Ecto neural progenitor cell (in vitro differentiated cells): ENCODE measurements around the gene PIP5K1B.

Experiments
- DNase-seq: peaks from one replicate; pipeline ENCODE4 v3.0.0-alpha.2; 2018; ENCODE audit warnings: low spot score

PIP5K1B gene

DNA sequence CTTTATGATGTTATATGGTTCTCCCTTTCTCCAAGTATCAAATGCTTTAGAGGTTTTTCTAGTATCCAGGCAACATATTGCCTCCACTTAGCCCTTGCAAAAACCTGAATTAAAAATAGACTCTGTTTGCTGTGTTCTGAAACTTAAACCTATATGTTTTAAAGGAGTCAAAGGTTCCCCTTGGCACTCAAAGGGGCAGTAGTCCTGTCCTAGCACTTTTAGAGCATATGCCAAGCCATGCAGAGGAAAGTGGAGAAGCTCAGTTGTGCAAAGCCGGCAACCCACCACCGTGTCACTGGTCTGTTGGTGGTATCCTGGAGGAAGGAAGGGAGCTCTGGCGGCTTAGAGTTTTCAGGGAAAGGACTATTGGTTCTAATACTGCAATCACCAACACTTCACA, 154.3 kb downstream of the PIP5K1B start:
- no peak for DNase-seq

- no peak for DNase-seq
Observed at GRCh38 chr9:68860419-68860818, 155.4 kb downstream of the PIP5K1B start.

- DNase-seq = no peak
Observed at GRCh38 chr9:68861436-68861835, 156.4 kb downstream of the PIP5K1B start.

GRCh38 chr9:68867066-68867465, 162.0 kb downstream of the PIP5K1B start:
- DNase-seq = no peak

DNA sequence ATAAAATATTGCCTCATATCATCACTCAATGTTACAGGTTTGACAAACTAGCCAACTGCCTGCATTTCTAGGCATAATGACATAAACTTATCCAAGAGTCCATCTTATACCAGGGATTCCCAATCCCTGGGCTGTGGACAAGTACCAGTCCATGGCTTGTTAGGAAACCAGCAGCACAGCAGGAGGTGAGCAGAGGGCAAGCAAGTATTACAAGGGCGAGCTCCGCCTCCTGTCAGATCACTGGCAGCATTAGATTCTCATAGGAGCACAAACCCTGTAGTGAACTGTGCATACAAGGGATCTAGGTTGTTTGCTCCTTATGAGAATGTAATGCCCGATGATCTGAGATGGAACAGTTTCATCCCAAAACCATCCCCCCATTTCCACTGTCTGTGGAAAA, 164.0 kb downstream of the PIP5K1B start:
- peak; percentile 57 for DNase-seq

GRCh38 chr9:68870086-68870485, 165.0 kb downstream of the PIP5K1B start:
- DNase-seq = no peak

GRCh38 chr9:68871236-68871635, 166.2 kb downstream of the PIP5K1B start:
- no peak for DNase-seq

GRCh38 chr9:68872026-68872501, 167.0 kb downstream of the PIP5K1B start:
- peak; percentile 59 for DNase-seq

DNA sequence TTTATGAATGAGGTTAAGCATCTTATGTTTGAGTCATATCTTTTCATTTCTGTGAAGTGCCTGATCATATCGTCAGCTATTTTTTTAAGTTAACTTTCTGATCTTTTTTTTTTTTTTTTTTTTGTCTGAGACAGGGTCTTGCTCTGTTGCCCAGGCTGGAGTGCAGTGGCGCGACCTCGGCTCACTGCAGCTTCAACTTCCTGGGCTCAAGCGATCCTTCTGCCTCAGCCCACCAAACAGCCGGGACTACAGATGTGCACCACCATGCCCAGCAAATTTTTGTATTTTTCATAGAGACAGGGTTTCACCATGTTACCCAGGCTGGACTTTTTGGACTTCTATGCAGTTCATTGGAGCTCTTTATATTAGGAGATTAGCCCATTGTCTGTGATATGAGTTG, 168.1 kb downstream of the PIP5K1B start:
- no peak for DNase-seq

GRCh38 chr9:68876273-68876672, 171.2 kb downstream of the PIP5K1B start:
- DNase-seq = no peak

DNA sequence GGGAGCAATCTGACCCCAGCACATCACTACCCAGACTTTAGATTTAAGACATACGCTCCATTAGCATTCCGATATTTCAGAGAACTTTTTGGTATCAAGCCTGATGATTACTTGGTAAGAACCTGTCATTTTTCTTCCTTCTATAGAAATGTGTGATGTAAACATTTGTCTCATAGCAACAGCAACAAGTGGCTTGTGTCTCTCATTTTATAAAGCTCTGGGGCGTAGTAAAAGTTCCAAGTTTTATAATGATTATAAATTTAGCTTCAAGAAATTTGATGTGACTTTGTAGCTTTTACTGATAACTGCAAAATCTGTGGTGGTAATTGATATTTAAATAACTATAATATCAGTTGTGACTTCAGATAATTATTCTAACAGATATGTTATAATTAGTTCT, 171.6 kb downstream of the PIP5K1B start:
- no peak for DNase-seq

- no peak for DNase-seq
Observed at GRCh38 chr9:68877219-68877618, 172.2 kb downstream of the PIP5K1B start.

GRCh38 chr9:68878450-68878849, 173.4 kb downstream of the PIP5K1B start:
- DNase-seq = no peak

GRCh38 chr9:68883224-68883623, 178.2 kb downstream of the PIP5K1B start:
- no peak for DNase-seq

GRCh38 chr9:68887232-68887631, 182.2 kb downstream of the PIP5K1B start:
- DNase-seq = no peak

DNA sequence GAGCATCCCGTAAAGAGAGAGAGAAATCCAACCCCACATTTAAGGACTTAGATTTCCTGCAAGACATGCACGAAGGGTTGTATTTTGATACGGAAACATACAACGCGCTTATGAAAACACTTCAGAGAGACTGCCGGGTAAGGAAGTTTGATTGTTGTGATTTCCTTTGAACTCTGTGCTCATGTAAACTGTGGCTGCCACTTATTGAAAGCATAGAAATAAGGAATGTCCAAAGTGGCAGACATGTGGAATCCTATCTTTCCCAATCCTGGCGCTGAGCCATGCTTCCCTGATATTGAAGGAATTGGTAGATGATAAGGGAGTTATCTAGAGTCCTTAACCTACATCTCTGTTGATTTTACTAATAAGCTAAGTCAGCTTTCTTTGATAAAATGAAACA, 189.5 kb downstream of the PIP5K1B start:
- no peak for DNase-seq

DNA sequence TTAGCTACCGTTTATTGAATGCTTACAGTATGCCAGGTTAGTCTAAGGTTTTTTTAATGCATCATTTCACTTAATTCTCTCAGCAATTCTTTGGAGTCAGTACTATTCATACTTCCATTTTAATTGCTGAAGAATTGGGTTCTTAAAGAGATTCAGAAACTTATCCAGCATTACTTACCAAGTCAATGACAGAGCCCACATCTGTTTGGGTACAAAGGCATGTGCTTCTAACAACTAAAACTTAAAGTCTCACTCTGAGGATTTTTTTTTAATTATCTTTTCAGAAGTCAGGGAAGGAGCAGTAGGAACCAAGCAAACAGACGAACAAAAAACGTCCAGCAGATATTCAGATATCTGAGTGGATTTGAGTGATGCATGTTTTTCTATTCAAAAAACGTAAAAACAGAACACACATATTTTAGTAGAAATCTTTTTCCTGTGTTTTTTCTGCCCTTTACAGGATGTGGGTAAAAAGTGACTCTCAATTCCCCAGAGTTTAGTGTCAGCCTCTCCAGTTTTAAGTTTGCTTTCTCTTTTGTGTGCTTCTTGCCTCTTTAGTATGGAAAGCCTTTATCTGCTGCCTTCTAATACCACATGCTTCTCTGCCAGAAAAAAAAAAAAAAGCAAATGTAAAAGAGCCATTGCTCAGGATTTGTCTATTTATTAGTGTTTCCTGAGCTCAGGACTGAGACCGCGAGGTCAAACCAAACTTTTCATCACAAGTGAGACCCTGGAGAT, 190.9 kb downstream of the PIP5K1B start:
- no peak for DNase-seq

DNA sequence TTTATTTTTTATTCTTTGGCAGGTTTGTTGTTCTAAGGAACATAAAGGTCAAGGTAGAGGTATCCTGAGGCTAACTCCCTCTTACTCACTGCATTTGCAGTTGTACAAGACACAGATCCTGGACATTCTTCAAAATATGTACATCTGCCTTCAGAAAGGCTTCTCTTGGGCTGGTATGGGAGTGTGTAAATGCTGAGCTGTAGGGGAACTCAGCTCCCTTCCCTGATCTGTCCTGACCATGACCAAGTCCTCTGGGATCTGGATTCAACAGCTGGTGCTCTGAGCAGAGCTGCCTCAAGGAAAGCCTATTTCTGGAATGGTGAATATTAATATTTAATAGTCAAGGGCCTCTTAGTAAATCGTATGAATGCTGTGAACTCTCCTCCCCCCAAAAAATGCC, 191.4 kb downstream of the PIP5K1B start:
- DNase-seq = no peak

DNA sequence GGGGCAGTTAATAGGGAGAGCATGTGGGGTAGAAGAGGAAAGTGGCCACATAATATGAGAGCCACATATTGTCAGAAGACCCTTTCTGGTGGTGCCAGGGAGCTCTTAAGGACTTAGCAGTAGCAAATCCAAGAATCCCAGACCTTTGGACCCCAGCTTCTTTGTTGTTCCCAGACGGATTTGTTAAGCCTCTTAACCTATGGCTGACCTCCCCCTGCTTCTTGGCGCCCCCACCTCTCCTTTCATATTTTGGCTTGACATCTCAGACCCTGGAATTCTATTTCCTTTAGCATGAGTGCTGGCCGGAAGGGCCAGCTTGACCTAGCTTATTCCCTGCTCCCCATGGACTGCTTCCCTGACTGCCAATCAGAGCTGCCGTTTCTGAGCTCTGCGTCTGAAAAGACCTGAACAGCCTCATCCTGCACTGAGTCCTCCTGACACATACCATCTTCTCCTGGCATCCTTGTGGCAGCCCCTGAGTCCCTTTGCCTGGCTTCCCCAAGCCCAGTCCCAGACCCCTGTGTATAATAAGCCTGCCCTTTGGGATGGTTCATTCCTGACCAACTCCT, 192.6 kb downstream of the PIP5K1B start:
- peak; percentile 72 for DNase-seq

- no peak for DNase-seq
Observed at GRCh38 chr9:68898781-68899439, 193.9 kb downstream of the PIP5K1B start.

GRCh38 chr9:68904454-68904853, 199.4 kb downstream of the PIP5K1B start:
- no peak for DNase-seq

- no peak for DNase-seq
Observed at GRCh38 chr9:68905129-68905528, 200.1 kb downstream of the PIP5K1B start.

GRCh38 chr9:68907910-68908309, 202.9 kb downstream of the PIP5K1B start:
- DNase-seq = no peak
